HG03469 (cell line): Measurements from ENCODE around the gene SEC22A.

Experiments
- ATAC-seq: cut with Tn5 transposase; IDR thresholded peaks from one replicate; pipeline ENCODE4 v1.9.1; 2021; ENCODE audit warnings: mild to moderate bottlenecking, moderate library complexity, moderate number of reproducible peaks; ENCODE audit not compliant: unreplicated experiment

The SEC22A gene

DNA sequence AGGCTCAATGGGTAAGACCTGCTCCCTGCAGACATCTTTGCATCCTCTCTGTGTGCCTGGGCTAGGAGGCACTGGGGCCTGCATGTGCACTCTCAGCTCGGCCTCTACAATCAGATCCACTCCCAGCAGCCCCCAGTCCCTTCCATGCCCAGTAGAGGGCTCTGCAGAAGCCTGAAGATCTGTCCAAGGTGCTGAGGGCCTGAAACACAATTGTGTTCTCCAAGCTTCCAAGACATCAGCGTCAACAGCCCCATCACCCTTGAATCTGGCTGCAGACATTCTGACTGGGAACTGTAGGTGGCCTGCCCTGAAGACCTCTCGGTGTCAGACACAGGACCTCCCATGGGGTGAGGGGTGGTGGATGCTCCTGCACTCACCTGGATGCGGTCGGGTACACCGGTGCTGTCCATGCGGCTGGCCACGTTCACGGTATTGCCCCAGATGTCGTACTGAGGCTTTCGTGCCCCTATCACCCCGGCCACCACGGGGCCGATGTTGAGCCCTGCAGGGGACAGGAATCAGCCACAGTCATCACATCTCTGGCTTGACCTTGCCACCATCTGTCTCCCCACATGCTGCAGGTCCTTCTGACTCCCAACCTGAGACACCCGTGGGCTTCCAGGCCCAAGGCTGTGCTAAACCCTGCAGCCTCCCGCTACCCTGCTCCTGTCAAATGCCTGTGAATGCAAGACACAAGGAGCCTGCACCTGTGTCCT is 84.7 kb downstream of the SEC22A start:
- ATAC-seq = no peak

GRCh38 chr3:123287051-123287961 is 85.6 kb downstream of the SEC22A start:
- no peak for ATAC-seq

GRCh38 chr3:123287962-123288302 is 86.2 kb downstream of the SEC22A start:
- ATAC-seq = no peak

- ATAC-seq = no peak
Measured at GRCh38 chr3:123289391-123290106, 87.8 kb downstream of the SEC22A start.

GRCh38 chr3:123290107-123290930 is 88.6 kb downstream of the SEC22A start:
- no peak for ATAC-seq

DNA sequence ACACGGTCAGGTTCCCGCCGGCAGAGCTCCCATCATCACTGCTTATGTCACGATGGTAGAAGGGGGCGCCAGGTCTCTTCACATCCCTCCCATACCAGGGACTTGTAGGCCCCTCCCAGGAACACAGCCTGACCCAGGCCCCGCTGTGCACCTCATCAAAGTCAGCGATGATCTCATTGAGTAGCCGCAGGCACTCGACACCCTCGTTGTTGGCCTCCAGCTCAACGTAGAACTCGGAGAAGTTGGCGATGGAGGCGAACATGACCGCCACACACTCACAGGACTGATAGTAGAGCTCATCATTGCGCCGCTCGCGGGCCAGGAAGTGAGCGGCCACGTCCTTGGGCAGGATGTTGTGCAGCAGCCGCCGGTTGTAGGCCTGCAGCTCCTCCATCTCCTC is 89.2 kb downstream of the SEC22A start:
- no peak for ATAC-seq

- no peak for ATAC-seq
Measured at GRCh38 chr3:123291404-123291803, 89.7 kb downstream of the SEC22A start.

DNA sequence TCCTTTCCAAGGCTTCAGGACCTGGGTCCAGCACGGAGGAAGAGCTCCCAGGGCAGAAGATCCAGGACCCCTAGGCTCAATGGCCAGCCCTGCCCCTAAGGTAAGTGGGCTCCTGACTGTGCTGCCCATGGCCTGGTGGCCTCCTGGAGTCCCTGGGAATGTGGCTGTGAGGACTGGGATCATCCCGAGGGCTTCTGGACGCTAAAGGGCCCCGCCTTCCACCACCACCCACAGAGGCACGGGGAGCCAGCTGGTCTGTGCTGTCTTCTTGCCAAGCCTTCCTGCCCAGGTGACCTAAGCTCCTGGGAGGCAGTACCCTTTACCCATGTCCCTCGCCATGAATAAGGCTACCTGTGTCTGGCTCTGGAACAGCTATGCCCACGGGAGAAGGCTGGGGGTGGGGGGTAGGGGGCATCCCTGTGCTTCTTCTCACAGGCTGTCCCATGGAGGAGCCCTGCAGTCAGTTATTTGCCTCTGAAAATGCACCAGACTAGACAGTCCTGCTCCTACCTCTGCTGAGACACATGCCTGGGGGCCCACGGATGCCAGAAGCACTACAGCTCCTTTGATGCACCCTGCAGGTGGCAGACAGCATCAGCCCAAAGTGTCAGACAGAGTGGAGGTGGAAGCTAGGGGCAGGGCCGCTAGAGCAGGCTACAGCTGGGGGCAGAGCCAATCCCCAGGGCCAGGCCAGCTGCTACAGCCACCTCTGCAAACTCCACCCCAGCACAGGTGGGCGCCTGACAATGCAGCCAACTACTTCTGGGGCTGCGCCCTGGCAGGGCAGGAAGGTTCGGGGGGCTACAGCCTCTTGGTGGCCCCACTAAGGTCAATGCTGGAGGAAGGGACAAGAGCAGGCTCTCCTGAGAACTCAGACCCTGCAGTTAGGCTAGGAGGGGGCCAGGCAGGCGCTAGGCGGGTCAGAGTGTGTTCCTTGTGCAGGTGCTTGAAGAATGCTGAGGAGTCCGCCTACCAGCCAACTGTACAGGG is 90.9 kb downstream of the SEC22A start:
- no peak for ATAC-seq

DNA sequence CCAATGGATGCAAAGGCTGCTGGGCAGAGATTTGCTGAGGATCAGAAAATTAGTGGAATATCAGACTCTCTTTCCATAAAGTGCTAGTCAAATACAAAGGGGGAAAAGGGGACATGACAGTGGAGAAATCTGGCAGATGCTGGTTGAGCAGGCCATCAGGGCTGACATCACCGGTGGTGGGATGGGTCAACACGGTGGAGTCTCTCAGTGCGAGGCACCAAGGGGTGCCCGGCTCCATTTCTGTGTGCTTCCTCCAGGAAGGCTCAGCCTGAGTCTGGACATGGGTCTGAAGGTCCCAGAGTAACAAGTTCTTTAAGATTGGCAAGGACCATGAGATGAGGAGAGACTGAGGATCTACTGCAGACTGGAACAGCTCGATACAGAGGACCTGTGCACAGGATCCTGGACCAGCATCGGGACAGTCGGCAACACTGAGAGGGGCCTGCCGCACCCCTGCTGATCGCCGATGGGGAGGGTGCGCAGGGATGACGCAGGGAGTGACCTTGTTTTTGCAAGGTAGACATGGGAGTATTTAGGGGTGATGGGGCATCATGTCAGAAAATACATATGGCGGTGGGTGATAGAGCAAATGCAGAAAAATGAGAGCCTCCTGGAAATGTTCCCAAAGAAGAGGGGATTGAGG is 92.7 kb downstream of the SEC22A start:
- ATAC-seq = no peak

GRCh38 chr3:123295171-123295900 is 93.6 kb downstream of the SEC22A start:
- no peak for ATAC-seq

GRCh38 chr3:123295901-123296250 is 94.1 kb downstream of the SEC22A start:
- no peak for ATAC-seq

GRCh38 chr3:123296261-123296660 is 94.5 kb downstream of the SEC22A start:
- no peak for ATAC-seq

GRCh38 chr3:123296836-123297626 is 95.3 kb downstream of the SEC22A start:
- no peak for ATAC-seq

DNA sequence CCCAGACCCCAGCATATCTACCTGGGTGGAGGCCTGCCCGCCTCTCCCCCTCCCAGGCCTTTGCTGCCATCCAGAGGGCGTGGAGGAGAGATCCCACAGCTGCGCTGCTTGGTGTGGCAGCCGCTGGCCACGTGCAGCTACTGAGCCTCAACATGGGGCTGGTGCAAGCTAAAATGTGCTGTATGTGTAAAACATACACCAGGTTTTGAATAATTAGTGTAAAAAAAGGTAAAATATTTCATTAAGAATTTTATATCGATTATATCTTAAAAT is 95.8 kb downstream of the SEC22A start:
- no peak for ATAC-seq

- ATAC-seq = no peak
Measured at GRCh38 chr3:123298903-123299302, 97.2 kb downstream of the SEC22A start.

GRCh38 chr3:123299581-123299980 is 97.8 kb downstream of the SEC22A start:
- ATAC-seq = no peak

DNA sequence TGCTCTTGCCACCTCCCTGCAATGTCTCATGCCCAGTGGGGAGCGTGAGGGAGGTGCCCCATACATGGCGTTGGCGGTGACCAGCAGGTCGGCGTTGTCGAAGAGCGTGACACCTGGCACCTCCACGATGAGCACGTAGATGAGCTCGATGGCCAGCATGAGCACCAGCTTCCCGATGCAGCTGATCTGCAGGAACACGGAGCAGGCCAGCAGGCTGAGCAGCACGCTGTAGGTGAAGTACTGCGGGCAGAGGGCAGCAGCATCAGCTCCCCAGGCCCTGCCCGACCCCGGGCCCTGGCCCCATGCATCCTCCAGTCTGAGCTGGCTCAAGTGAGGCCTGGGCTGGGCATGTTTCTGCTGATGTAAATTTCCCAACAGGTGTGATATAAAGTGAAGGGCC is 98.3 kb downstream of the SEC22A start:
- no peak for ATAC-seq

DNA sequence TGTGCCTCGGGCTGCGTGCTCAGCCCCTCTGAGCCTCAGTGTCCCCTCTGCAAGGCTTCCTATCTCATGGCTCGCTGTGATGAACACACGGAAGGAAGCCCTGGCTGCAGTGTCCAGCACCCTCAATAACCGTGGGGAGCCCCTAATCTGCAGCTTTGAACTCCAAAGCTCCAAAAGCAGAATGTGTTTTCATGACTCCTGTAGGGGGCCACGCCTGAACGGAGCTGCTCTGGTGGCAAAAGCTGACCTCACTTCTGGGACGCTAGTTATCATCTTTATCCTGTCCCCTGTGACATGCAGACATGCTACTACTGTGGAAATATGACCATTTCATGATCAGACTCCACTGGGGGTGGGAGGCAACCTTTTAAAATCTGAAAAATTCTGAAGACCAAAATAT is 98.8 kb downstream of the SEC22A start:
- ATAC-seq = no peak
